ENCODE measurements around the gene PSMF1. TPM values are rescaled to one million over a fixed set of nuclear protein-coding genes. Genes with fewer than 3 reads are reported as not detected.

Gene PSMF1
- total and polyA plus RNA-seq, 2 of the 13 experiments (the other 11 are each of a cell fraction or from before 2014, with no cell fraction given) = 82.5 to 86.0 TPM

GRCh38 chr20:1150218-1150617 lies 31.8 kb downstream of the PSMF1 start (continued):
- TF ChIP-seq PPARG (CRISPR knock-in tag; conservative IDR thresholded peaks at IDR 0.05) (no peak; the same call in 1 of the 2 replicates), ARHGAP35 (CRISPR knock-in tag; IDR thresholded peaks at IDR 0.05; ENCODE audit: borderline replicate concordance) (no peak), MAFF (IDR thresholded peaks at IDR 0.05; ENCODE audit: low read depth, low read length) (peak; percentile 98), FOXO1 (CRISPR knock-in tag; IDR thresholded peaks at IDR 0.05) (0 out of 2 replicates have a peak, but pooled peaks have one; percentile 28), ZMYM4 (CRISPR knock-in tag; IDR thresholded peaks at IDR 0.05) (peak; percentile 41; the same call in 1 of the 2 replicates), NRL (CRISPR knock-in tag; IDR thresholded peaks at IDR 0.05; ENCODE audit: borderline replicate concordance) (no peak), TBL1XR1 (IDR thresholded peaks at IDR 0.05; ENCODE audit: borderline replicate concordance, low read length, partially characterized antibody) (no peak)

- DNase-seq (ENCODE audit: low spot score) (no peak), ATAC-seq (no peak), FAIRE-seq (no peak)
- no peak for TF ChIP-seq POLR2AphosphoS2 (IDR thresholded peaks at IDR 0.05; ENCODE audit: low read depth, low read length)
- TF ChIP-seq ZBTB49 (CRISPR knock-in tag; IDR thresholded peaks at IDR 0.05; ENCODE audit: borderline replicate concordance) = no peak
- Histone ChIP-seq H3K9ac (ENCODE audit: insufficient read depth, low read depth, low read length) (no peak overlapping the region), H3K4me2 (ENCODE audit: low read depth, low read length) (no peak overlapping the region), H3K27ac (ENCODE audit: extremely low read length, insufficient read depth, low read length) (no peak overlapping the region), H3K79me2 (ENCODE audit: insufficient read depth, low read length) (no peaks in the 10 kb centered on the region), H3K27me3 (ENCODE audit: control insufficient read depth in 1 of 2, insufficient read depth in 2 of 2, low read length in 2 of 2) (no peaks in the 10 kb centered on the region), H3K36me3 (replicated peaks in 1 of 2; ENCODE audit: control insufficient read depth in 1 of 2, insufficient read depth in 2 of 2, low read length in 2 of 2) (peaks cover 42 to 84% of the 10 kb centered on the region in 2 experiments), H2AFZ (ENCODE audit: low read length) (no peak overlapping the region), H4K20me1 (ENCODE audit: insufficient read depth, low read length) (0 out of 2 replicates have a peak, but pooled peaks cover 3% of the 10 kb centered on the region), H3K9me3 (ENCODE audit: low read length) (no peaks in the 10 kb centered on the region), H3K4me1 (ENCODE audit: insufficient read depth, low read length) (peaks cover 11% of the 10 kb centered on the region), H3K4me3 (replicated peaks in 1 of 3; ENCODE audit: insufficient read depth in 1 of 3, low read depth in 2 of 3, low read length in 3 of 3) (no peak overlapping the region)
- in situ Hi-C loops (cut with HindIII; ENCODE audit: extremely low pct_ligation_motif_present, low pct_unique_long_range_greater_than_20kb) = no loop called here
- POLR2A ChIA-PET = no interaction called here
- CTCF ChIA-PET (ENCODE audit: low intra/inter-chr PET ratio, low total read pairs) = no interaction called here
- WGBS (ENCODE audit: low lambda C conversion rate) = 96% methylated on average over 1 of the region's 1 CpG
- no TSS peak for BruUV-seq (replicated peaks)
- intact Hi-C loops (cut with micrococcal nuclease; ENCODE audit: unreplicated experiment) = no loop called here
These were observed 32.6 kb downstream of the PSMF1 start for GRCh38 chr20:1150968-1151367.
